HPDE6-E6E7 (cell line): ENCODE results near the gene PCCA.
A peak's percentile ranks its signal among the peaks of the same experiment; 100 is the strongest.

ENCODE experiments used
- DNase-seq: peaks from one replicate; pipeline ENCODE4 v3.0.0; 2011; ENCODE audit warnings: missing footprints; ENCODE audit errors: extremely low spot score

The PCCA gene

GRCh38 chr13:100428986-100429385 is 340.1 kb downstream of the PCCA start:
- no peak for DNase-seq

DNA sequence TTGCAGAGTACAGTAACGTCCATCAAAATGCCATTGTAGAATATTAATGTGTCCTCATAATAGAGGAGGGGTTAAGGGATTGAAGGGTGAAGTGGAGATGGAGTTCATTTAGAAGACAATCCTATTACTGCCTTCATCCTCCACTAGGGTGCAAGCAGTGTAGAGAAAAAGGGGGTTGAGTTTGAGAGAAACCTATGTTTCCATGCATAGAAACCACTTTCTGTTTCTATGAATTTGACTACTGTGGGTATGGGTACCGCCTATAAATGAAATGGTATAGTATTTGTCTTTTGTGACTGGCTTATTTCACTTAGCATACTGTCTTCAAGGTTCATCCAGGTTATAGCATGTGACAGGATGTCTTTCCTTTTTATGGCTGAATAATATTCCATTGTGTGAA is 343.7 kb downstream of the PCCA start:
- no peak for DNase-seq

DNA sequence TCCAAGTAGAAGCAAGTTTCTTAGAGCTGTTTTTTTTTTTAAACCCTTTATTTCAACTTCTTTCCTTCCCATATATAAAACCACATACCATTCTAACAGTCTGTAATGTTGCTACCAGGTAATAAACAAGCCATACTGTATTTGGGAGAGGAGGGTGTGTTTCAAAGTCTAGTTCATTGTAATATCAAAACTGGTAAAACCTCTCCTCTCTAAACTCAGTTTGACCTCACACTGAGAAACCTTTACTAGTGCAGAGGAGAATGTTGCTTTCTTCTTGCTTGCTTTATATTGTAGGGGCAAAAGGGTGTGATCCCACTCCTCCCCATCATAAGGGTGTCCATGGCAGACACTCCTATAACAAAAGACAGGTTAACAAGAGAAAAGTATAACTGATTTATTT is 344.6 kb downstream of the PCCA start:
- DNase-seq, result no peak

GRCh38 chr13:100434010-100434763 is 345.3 kb downstream of the PCCA start:
- no peak for DNase-seq

DNA sequence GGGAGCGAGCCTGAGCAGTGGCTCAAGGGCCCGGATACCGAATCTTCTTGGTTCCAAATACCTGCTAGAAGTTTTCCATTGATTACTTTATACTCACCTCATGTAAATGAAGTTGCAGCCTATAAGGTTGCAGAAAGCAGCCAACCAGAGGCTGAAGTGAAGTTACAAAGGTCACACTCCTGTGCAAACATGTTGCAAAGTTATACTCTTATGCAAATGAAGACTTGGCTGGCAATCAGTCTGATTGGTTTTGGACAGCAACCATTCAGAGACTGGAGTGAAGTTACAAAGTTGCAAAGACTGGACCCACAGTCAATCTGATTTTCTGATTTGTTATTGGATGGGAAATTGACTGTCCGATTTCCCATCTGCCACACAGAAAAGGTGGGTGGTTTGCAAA is 347.2 kb downstream of the PCCA start:
- DNase-seq, result no peak

DNA sequence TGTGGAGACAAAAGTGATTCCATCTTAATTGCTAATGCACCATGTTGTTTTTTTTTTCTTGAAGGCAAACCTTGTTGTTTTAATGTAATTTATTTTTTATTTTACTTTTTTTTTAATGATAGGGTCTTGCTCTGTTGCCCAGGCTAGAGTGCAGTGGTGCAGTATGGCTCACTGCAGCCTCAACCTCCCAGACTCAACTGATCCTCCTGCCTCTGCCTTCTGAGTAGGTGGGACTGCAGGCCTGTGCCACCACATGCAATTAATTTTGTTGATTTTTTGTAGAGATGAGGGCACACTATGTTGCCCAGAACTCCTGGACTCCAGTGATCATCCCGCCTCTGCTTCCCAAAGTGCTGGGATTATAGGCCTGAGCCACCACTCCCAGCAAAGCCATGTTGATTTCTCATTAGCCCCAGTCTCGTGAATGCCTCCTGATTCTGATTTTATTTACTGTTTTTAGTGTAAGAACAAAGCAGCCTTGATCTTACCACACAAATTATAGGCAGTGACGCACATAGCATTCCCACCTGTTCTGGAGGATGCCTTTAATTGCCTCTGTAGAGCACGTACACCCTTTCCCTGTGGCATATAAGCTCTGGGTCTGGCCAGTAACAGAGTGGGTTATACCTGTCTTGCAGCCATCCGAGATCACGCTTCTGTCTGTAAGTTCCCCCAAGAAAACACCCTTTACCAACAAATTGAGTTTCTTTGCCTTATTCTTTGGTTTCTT is 349.3 kb downstream of the PCCA start:
- no peak for DNase-seq

- DNase-seq, result no peak
Measured at GRCh38 chr13:100439247-100439970, 350.5 kb downstream of the PCCA start.

DNA sequence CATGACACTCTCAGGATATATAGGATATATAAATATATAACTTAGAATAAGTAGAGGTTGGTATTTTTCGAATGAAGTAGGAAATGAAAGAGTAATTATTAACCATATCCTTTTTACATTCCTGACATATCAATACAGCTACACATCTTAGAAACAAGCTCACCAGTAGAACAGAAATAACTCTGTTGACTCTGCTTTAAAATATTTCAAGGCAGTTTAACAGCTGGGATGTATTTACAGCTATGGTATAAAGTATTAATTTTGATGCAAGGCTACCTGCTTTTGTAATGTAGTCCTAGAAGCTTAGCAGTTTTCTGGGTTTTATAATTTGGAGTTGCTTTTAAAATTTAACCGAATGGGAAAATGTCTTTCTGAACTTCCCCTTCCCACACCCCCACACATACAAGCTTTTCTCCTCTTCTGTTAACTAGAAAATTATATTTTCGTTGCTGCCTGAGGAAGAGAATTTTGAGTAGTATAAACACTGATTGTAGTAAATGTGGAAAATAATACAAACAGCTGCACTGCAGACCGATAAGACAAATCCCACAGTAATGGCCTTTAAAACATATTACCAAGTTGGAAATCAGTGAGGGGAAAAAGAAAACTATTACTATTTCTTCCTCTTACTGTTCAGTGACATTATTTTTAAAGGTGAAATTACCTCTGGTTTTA is 352.0 kb downstream of the PCCA start:
- DNase-seq, result no peak

DNA sequence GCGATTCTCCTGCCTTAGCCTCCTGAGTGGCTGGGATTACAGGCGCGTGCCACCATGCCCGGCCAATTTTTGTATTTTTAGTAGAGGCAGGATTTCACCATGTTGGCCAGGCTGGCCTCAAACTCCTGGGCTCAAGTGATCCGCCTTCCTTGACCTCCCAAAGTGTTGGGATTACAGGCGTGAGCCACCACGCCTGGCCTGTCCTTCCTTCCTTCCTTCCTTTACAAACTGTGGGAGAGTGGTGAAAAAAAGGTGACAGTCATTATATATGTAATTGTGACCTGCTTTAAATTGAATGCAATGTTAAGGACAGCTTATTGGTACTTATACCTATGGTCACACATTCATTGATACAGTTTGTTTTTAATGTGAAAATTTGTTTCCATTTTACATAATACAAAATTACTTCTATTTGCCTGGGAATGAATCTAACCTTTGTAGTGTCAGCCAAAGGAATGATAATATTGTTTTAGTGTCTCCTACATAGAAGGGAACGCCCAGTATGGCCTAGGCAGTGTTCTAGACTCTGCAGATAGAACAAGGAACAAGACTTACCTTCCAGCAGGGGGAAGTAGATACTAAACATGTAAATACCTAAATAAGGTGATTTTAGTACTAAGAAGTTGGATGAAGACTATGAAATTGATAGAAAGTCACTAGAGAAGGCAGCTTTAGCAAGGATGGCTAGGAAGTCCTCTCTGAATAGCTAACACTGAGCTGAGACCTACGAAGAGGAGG is 353.4 kb downstream of the PCCA start:
- DNase-seq, result no peak

GRCh38 chr13:100443278-100443997 is 354.5 kb downstream of the PCCA start:
- DNase-seq, result no peak

- no peak for DNase-seq
Measured at GRCh38 chr13:100443998-100444328, 355.1 kb downstream of the PCCA start.

- DNase-seq, result no peak
Measured at GRCh38 chr13:100447831-100448230, 358.9 kb downstream of the PCCA start.

- DNase-seq, result no peak
Measured at GRCh38 chr13:100451923-100452322, 363.0 kb downstream of the PCCA start.

DNA sequence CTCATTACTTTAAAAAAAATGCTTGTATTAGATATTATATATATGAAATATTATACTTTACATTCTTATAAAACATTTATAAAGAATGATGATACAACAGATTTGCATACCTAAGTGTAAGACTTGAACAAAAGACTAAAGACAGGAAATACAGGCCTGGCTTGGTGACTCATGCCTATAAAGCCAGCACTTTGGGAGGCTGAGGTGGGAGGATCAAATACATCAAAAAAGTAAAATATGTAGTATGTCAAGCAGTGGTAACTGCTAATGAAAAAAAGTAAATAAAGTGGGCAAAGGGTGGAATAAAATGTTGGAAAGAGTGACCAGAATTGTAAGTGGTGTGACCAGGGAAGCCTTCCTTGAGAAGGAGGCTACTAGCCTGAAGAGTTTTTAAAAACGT is 366.0 kb downstream of the PCCA start:
- peak; percentile 9 for DNase-seq

GRCh38 chr13:100458673-100459072 is 369.8 kb downstream of the PCCA start:
- DNase-seq, result no peak

GRCh38 chr13:100459747-100460146 is 370.9 kb downstream of the PCCA start:
- no peak for DNase-seq

DNA sequence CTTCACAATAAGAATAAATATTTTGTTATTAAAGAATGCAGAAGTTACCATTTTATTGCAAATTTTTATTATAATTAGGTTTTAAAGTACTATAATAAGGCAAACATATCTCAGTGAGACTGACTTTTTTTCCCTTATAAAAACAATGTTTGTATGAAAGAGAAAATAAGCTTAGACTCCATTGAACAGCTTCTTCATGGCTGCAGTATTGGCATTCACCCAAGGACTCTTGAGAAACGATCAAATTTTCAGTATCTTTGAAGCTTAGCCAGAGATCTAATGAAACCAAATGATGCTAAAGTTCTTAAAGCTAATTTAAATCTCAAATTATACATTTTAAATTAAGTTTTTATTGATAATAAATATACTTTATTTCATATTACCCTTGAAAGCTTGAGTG is 371.4 kb downstream of the PCCA start:
- no peak for DNase-seq

DNA sequence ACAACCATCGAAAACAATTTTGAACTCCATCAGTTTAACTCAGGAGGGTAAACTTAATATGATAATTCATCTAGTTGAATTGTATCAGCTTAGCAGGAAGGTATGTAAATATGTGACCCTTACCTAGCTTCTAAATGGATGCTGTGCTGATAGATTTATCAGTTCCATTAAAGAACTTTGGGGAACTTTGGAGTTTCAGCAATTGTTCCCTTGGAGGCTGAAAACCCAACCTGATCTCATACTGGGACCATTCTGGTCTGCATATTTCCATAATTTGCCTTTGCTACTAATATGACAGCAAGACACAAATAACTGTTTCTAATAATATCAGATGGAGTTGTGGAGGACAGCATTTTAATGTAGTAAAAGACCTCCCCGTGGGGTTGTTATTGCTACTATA is 371.9 kb downstream of the PCCA start:
- DNase-seq, result no peak

DNA sequence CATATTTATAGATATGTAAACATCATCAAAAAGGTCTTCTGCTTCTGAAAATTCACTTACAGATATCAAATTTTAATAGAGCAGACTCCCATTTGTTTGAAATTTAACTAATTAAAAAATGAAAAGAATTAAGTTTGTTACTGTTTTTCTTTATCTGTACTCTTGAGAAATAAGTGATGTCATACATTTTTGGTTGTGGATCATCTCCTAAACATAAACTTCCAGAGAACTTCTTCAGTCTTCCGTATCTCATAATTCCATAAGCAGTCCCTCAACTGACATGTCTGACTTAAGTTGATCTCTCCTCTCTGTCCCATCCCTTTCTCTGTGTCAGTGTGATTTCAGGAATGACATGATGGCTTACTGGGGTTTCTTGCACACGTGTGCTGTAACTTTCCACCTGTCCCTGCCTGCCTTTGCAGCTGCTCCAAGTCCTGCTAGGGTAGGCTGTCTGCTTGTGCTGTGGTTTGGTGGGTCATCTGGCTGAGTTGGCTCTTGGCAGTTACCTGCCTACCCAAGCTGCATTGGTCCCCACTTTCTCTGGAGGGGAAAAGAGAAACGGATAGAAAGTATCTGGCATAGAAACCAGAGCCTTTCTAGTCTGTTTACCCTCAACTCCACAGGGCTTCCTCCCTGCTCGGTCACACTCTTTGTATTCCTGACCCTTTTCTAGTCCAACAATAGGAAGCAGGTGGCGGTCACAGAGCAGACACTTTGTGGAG is 372.6 kb downstream of the PCCA start:
- DNase-seq, result no peak

DNA sequence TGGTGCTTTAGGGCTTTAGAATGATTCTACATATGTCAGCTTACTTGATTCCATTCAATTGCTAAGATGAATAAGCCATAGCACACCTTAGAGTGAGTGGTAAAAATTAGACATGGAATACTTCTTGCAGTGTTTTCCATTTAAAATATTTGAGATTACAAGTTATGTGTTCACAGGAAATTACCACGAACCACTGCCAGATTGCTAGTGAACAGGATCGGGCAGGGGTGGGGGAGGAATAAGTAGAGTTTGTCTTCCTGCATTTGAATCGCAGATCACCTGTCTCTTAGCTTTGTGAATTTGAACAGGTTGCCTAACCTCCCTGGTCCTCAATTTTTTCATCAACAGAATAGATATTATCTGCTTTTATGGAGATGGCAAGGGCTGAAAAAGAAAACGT is 375.1 kb downstream of the PCCA start:
- no peak for DNase-seq
